Measurements from ENCODE around the gene ADGRG4. TPM values are rescaled to one million over a fixed set of nuclear protein-coding genes. Genes with fewer than 3 reads are reported as not detected.
A peak's percentile ranks its signal among the peaks of the same experiment; 100 is the strongest.

ADGRG4 gene
- total and polyA plus RNA-seq, 4 experiments from 2014 or later, result not detected

DNA sequence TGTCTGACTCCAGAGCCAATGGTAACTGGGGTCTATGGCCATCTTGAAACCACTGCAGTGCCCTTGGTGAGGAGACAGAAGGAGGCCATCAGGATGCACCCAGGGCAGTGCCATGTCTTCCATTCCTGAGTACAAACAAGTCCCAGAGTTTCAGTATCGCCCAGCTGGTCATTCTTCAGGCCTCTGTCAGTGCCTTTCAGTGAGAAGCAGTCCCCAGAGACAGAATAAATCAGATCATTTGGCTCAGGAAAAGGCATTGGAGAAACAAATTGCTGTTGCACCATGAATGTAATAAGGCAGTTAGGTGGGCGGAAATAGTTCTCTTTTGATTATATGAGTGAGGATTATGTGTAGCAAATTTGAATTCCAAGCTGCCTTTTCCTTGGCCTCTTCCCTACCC, 21.3 kb downstream of the ADGRG4 start:
- ChIA-PET CTCF (ENCODE audit: partially characterized antibody) (no interaction called here), POLR2A (ENCODE audit: partially characterized antibody) (no interaction called here)
- H3K27me3 Mint-ChIP-seq, result peaks cover 0 to 2% of the 10 kb centered on the region in 2 donors
- H3K27ac Mint-ChIP-seq, result no peak overlapping the region
- H3K9me3 ChIP-seq (ENCODE audit: control insufficient read depth in 1 of 2, low read length in 2 of 2), result no peaks in the 10 kb centered on the region
- H3K4me1 ChIP-seq (ENCODE audit: insufficient read depth, low read length), result no peaks in the 10 kb centered on the region
- no peaks in the 10 kb centered on the region for H3K9me3 Mint-ChIP-seq
- H3K36me3 ChIP-seq (ENCODE audit: insufficient read depth, low read length), result no peaks in the 10 kb centered on the region
- no peaks in the 10 kb centered on the region for H3K27me3 ChIP-seq (ENCODE audit: insufficient read depth, low read length)
- intact Hi-C loops (cut with micrococcal nuclease), result no loop called here
- H3K4me3 Mint-ChIP-seq, result no peak overlapping the region
- H3K4me1 Mint-ChIP-seq, result no peaks in the 10 kb centered on the region
- H3K4me3 ChIP-seq (ENCODE audit: low read length in 2 of 2), result no peak overlapping the region
- no peak for DNase-seq
- no peaks in the 10 kb centered on the region for H3K36me3 Mint-ChIP-seq
- no peak overlapping the region for H3K27ac ChIP-seq (ENCODE audit: low read depth, low read length)

GRCh38 chrX:136325377-136325776, 24.6 kb downstream of the ADGRG4 start:
- H3K4me1 Mint-ChIP-seq, result no peaks in the 10 kb centered on the region
- no peak overlapping the region for H3K4me3 ChIP-seq (ENCODE audit: low read length in 2 of 2)
- DNase-seq, result no peak
- ChIA-PET POLR2A (ENCODE audit: partially characterized antibody) (no interaction called here), CTCF (ENCODE audit: partially characterized antibody) (no interaction called here)
- intact Hi-C loops (cut with micrococcal nuclease), result no loop called here
- no peak overlapping the region for H3K27ac ChIP-seq (ENCODE audit: low read depth, low read length)
- H3K27me3 Mint-ChIP-seq, result peaks cover 0 to 2% of the 10 kb centered on the region in 2 donors
- no peaks in the 10 kb centered on the region for H3K36me3 ChIP-seq (ENCODE audit: insufficient read depth, low read length)
- H3K9me3 Mint-ChIP-seq, result no peaks in the 10 kb centered on the region
- H3K9me3 ChIP-seq (ENCODE audit: control insufficient read depth in 1 of 2, low read length in 2 of 2), result no peaks in the 10 kb centered on the region
- no peaks in the 10 kb centered on the region for H3K36me3 Mint-ChIP-seq
- no peak overlapping the region for H3K27ac Mint-ChIP-seq
- no peaks in the 10 kb centered on the region for H3K4me1 ChIP-seq (ENCODE audit: insufficient read depth, low read length)
- H3K4me3 Mint-ChIP-seq, result no peak overlapping the region
- H3K27me3 ChIP-seq (ENCODE audit: insufficient read depth, low read length), result no peaks in the 10 kb centered on the region

GRCh38 chrX:136328933-136329332, 28.2 kb downstream of the ADGRG4 start:
- H3K4me1 ChIP-seq (ENCODE audit: insufficient read depth, low read length), result no peaks in the 10 kb centered on the region
- H3K4me3 ChIP-seq (ENCODE audit: low read length in 2 of 2), result no peak overlapping the region
- no peaks in the 10 kb centered on the region for H3K36me3 ChIP-seq (ENCODE audit: insufficient read depth, low read length)
- H3K4me1 Mint-ChIP-seq, result no peaks in the 10 kb centered on the region
- no peaks in the 10 kb centered on the region for H3K27me3 ChIP-seq (ENCODE audit: insufficient read depth, low read length)
- H3K36me3 Mint-ChIP-seq, result no peaks in the 10 kb centered on the region
- no peak overlapping the region for H3K27ac Mint-ChIP-seq
- no peak overlapping the region for H3K4me3 Mint-ChIP-seq
- CTCF ChIA-PET (ENCODE audit: partially characterized antibody), result no interaction called here
- POLR2A ChIA-PET (ENCODE audit: partially characterized antibody), result no interaction called here
- intact Hi-C loops (cut with micrococcal nuclease), result no loop called here
- DNase-seq, result no peak
- H3K9me3 Mint-ChIP-seq, result no peaks in the 10 kb centered on the region
- peaks cover 0 to 2% of the 10 kb centered on the region in 2 donors for H3K27me3 Mint-ChIP-seq
- H3K9me3 ChIP-seq (ENCODE audit: control insufficient read depth in 1 of 2, low read length in 2 of 2), result no peaks in the 10 kb centered on the region
- no peak overlapping the region for H3K27ac ChIP-seq (ENCODE audit: low read depth, low read length)

DNA sequence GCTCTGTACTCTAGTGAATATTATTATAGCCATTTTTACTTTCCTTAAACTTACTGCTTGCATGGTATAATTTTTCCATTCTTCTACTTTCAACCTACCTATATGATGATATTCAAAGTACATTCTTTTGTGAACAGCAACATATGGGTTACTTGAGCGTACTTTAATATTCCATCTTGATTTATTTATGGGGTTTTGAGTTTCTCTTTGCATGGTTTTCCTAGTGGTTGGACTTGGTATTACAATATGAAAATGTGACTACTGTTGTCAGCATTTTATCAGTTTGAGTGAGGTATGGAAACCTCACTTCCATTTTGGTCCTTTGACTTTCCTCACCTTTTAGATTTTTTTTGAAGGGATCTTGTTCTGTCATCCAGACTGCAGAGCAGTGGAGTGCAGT, 35.9 kb downstream of the ADGRG4 start:
- Histone ChIP-seq H3K36me3 (ENCODE audit: insufficient read depth, low read length) (no peaks in the 10 kb centered on the region), H3K27ac (ENCODE audit: low read depth, low read length) (no peak overlapping the region), H3K4me3 (ENCODE audit: low read length in 2 of 2) (no peak overlapping the region), H3K27me3 (ENCODE audit: insufficient read depth, low read length) (no peaks in the 10 kb centered on the region), H3K4me1 (ENCODE audit: insufficient read depth, low read length) (no peaks in the 10 kb centered on the region), H3K9me3 (ENCODE audit: control insufficient read depth in 1 of 2, low read length in 2 of 2) (no peaks in the 10 kb centered on the region)
- CTCF ChIA-PET (ENCODE audit: partially characterized antibody), result no interaction called here
- H3K36me3 Mint-ChIP-seq, result no peaks in the 10 kb centered on the region
- H3K27me3 Mint-ChIP-seq, result peaks cover 0 to 1% of the 10 kb centered on the region in 2 donors
- no peak overlapping the region for H3K4me3 Mint-ChIP-seq
- POLR2A ChIA-PET (ENCODE audit: partially characterized antibody), result no interaction called here
- peaks cover 0 to 8% (median 2%) of the 10 kb centered on the region in 8 donors for H3K9me3 Mint-ChIP-seq
- no peaks in the 10 kb centered on the region for H3K4me1 Mint-ChIP-seq
- H3K27ac Mint-ChIP-seq, result no peak overlapping the region
- intact Hi-C loops (cut with micrococcal nuclease), result no loop called here
- DNase-seq, result no peak

- no peaks in the 10 kb centered on the region for H3K4me1 Mint-ChIP-seq
- Histone ChIP-seq H3K27ac (ENCODE audit: low read depth, low read length) (no peak overlapping the region), H3K4me1 (ENCODE audit: insufficient read depth, low read length) (no peaks in the 10 kb centered on the region), H3K4me3 (ENCODE audit: low read length in 2 of 2) (no peak overlapping the region), H3K9me3 (ENCODE audit: control insufficient read depth in 1 of 2, low read length in 2 of 2) (no peaks in the 10 kb centered on the region), H3K36me3 (ENCODE audit: insufficient read depth, low read length) (no peaks in the 10 kb centered on the region), H3K27me3 (ENCODE audit: insufficient read depth, low read length) (no peaks in the 10 kb centered on the region)
- ChIA-PET CTCF (ENCODE audit: partially characterized antibody) (no interaction called here), POLR2A (ENCODE audit: partially characterized antibody) (no interaction called here)
- DNase-seq, result no peak
- peaks cover 4% of the 10 kb centered on the region in 2 donors for H3K27me3 Mint-ChIP-seq
- H3K9me3 Mint-ChIP-seq, result peaks cover 0 to 8% (median 4%) of the 10 kb centered on the region in 8 donors
- no peak overlapping the region for H3K4me3 Mint-ChIP-seq
- no peaks in the 10 kb centered on the region for H3K36me3 Mint-ChIP-seq
- intact Hi-C loops (cut with micrococcal nuclease), result no loop called here
- H3K27ac Mint-ChIP-seq, result no peak overlapping the region
These were observed 38.9 kb downstream of the ADGRG4 start for GRCh38 chrX:136339702-136340101.

DNA sequence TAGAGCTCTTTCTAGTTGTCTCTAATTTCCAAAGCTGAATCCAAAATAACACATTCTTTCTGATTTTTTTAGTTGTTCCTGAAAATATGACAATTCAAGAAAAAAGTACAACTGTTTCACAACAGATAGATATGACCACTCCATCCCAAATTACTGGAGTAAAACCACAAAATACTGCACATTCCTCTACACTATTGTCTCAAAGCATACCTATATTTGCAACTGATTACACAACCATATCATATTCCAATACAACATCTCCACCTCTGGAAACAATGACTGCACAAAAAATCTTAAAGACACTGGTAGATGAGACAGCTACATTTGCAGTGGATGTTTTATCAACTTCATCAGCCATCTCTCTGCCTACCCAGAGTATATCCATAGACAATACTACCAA, 43.6 kb downstream of the ADGRG4 start:
- Mint-ChIP-seq H3K4me1 (no peaks in the 10 kb centered on the region), H3K27me3 (peaks cover 7 to 10% of the 10 kb centered on the region in 2 donors), H3K36me3 (no peaks in the 10 kb centered on the region), H3K4me3 (no peak overlapping the region), H3K27ac (peak overlapping the region in 1 of 7 donors; percentile 6), H3K9me3 (peaks cover 0 to 3% (median 0%) of the 10 kb centered on the region in 8 donors)
- no peak overlapping the region for H3K27ac ChIP-seq (ENCODE audit: low read depth, low read length)
- no peaks in the 10 kb centered on the region for H3K4me1 ChIP-seq (ENCODE audit: insufficient read depth, low read length)
- no peak for DNase-seq
- intact Hi-C loops (cut with micrococcal nuclease), result no loop called here
- ChIA-PET POLR2A (ENCODE audit: partially characterized antibody) (no interaction called here), CTCF (ENCODE audit: partially characterized antibody) (no interaction called here)
- no peaks in the 10 kb centered on the region for H3K9me3 ChIP-seq (ENCODE audit: control insufficient read depth in 1 of 2, low read length in 2 of 2)
- H3K4me3 ChIP-seq (ENCODE audit: low read length in 2 of 2), result no peak overlapping the region
- no peaks in the 10 kb centered on the region for H3K27me3 ChIP-seq (ENCODE audit: insufficient read depth, low read length)
- no peaks in the 10 kb centered on the region for H3K36me3 ChIP-seq (ENCODE audit: insufficient read depth, low read length)

GRCh38 chrX:136346506-136346905, 45.7 kb downstream of the ADGRG4 start:
- POLR2A ChIA-PET (ENCODE audit: partially characterized antibody), result no interaction called here
- Histone ChIP-seq H3K27me3 (ENCODE audit: insufficient read depth, low read length) (no peaks in the 10 kb centered on the region), H3K4me1 (ENCODE audit: insufficient read depth, low read length) (no peaks in the 10 kb centered on the region), H3K9me3 (ENCODE audit: control insufficient read depth in 1 of 2, low read length in 2 of 2) (no peaks in the 10 kb centered on the region), H3K36me3 (ENCODE audit: insufficient read depth, low read length) (no peaks in the 10 kb centered on the region), H3K27ac (ENCODE audit: low read depth, low read length) (no peak overlapping the region), H3K4me3 (ENCODE audit: low read length in 2 of 2) (no peak overlapping the region)
- no peak overlapping the region for H3K4me3 Mint-ChIP-seq
- peaks cover 0 to 3% (median 0%) of the 10 kb centered on the region in 8 donors for H3K9me3 Mint-ChIP-seq
- H3K36me3 Mint-ChIP-seq, result no peaks in the 10 kb centered on the region
- intact Hi-C loops (cut with micrococcal nuclease), result no loop called here
- CTCF ChIA-PET (ENCODE audit: partially characterized antibody), result no interaction called here
- DNase-seq, result no peak
- peaks cover 7 to 9% of the 10 kb centered on the region in 2 donors for H3K27me3 Mint-ChIP-seq
- no peaks in the 10 kb centered on the region for H3K4me1 Mint-ChIP-seq
- no peak overlapping the region for H3K27ac Mint-ChIP-seq

DNA sequence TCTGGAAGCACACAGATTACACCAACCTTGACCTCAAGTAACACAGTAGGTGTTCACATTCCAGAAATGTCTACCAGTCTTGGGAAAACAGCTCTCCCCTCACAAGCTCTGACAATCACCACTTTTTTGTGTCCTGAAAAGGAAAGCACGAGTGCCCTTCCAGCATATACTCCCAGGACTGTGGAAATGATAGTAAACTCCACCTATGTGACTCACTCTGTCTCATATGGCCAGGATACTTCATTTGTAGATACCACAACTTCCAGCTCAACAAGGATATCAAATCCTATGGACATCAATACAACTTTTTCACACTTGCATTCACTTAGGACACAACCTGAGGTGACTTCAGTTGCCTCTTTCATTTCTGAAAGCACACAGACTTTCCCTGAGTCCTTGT, 46.9 kb downstream of the ADGRG4 start:
- Mint-ChIP-seq H3K9me3 (peaks cover 0 to 3% (median 0%) of the 10 kb centered on the region in 8 donors), H3K4me1 (no peaks in the 10 kb centered on the region), H3K4me3 (no peak overlapping the region), H3K27ac (no peak overlapping the region), H3K36me3 (no peaks in the 10 kb centered on the region), H3K27me3 (peaks cover 7 to 9% of the 10 kb centered on the region in 2 donors)
- ChIA-PET CTCF (ENCODE audit: partially characterized antibody) (no interaction called here), POLR2A (ENCODE audit: partially characterized antibody) (no interaction called here)
- Histone ChIP-seq H3K9me3 (ENCODE audit: control insufficient read depth in 1 of 2, low read length in 2 of 2) (no peaks in the 10 kb centered on the region), H3K36me3 (ENCODE audit: insufficient read depth, low read length) (no peaks in the 10 kb centered on the region), H3K27ac (ENCODE audit: low read depth, low read length) (no peak overlapping the region), H3K27me3 (ENCODE audit: insufficient read depth, low read length) (no peaks in the 10 kb centered on the region), H3K4me1 (ENCODE audit: insufficient read depth, low read length) (no peaks in the 10 kb centered on the region), H3K4me3 (ENCODE audit: low read length in 2 of 2) (no peak overlapping the region)
- intact Hi-C loops (cut with micrococcal nuclease), result no loop called here
- DNase-seq, result no peak
